Mesothelial cell of epicardium (in vitro differentiated cells): ENCODE measurements around the gene TFB2M. TPM values are rescaled to one million over a fixed set of nuclear protein-coding genes. Genes with fewer than 3 reads are reported as not detected.

Source experiments
- DNase-seq, 2 experiments: peaks; one replicate each; pipeline ENCODE4 v3.0.0; 2021; ENCODE audit warnings: low spot score in 2 of 2; ENCODE audit not compliant: unreplicated experiment in 2 of 2
- H3K27ac Mint-ChIP-seq: 2 replicates; pipeline ENCODE4 v1.8.0; 2021; ENCODE audit warnings: mixed read lengths
- H3K27me3 Mint-ChIP-seq: 2 replicates; pipeline ENCODE4 v1.8.0; 2021; ENCODE audit warnings: low read depth, mixed read lengths
- H3K36me3 Mint-ChIP-seq: 2 replicates; pipeline ENCODE4 v1.8.0; 2021; ENCODE audit warnings: mixed read lengths
- H3K4me1 Mint-ChIP-seq: 2 replicates; pipeline ENCODE4 v1.8.0; 2021; ENCODE audit warnings: mixed read lengths
- H3K4me3 Mint-ChIP-seq: 2 replicates; pipeline ENCODE4 v1.8.0; 2021; ENCODE audit warnings: mild to moderate bottlenecking, moderate library complexity, mixed read lengths
- H3K9me3 Mint-ChIP-seq: 2 replicates; pipeline ENCODE4 v1.8.0; 2021; ENCODE audit warnings: mixed read lengths
- CTCF ChIP-seq: fragments of 200-600 bp; sonication (generic); IDR thresholded peaks from one replicate; pipeline ENCODE4 v1.5.0; 2021; ENCODE audit warnings: antibody characterized with exemption; ENCODE audit not compliant: unreplicated experiment
- total RNA-seq: library from RNA; stranded (reverse); gene quantifications from 3 replicates; pipeline ENCODE4 v1.2.1, GENCODE V29; 2021

The TFB2M gene
- total RNA-seq, 1 donor from 2014 or later = 12.1 TPM

DNA sequence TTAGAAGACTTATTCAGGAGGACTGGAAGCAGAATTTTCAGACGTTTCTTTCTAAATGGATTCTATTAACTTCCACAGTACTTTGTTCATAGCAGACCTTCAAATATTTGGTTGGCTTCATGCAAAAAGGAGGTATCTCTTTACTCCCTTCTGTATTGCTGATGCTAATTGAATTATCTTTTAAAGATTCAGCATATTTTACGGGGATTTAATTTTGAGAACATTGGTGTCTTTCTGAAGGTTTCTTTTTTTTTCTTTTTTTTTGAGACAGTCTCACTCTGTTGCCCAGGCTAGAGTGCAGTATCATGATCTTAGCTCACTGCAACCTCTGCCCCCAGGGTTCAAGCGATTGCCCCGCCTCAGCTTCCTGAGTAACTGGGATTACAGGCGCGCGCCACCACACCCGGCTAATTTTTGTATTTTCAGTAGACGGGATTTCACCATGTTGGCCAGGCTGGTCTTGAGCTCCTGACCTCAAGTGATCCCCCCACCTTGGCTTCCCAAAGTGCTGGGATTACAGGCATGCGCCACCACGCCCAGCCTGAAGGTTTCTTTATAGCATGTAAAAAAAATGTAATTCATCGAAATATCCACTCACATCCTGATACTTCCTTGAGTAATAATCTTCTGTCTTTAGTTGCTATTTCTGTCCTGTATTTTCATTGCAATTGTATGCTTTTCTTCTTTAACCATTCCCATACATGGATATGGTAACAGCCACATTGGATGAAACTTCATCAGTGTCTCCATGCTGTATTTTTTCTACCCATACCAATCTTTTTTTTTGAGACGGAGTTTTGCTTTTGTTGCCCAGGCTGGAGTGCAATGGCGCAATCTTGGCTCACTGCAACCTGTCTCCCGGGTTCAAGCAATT lies 14.7 kb upstream of the TFB2M start:
- no peaks in the 10 kb centered on the region for H3K9me3 Mint-ChIP-seq
- H3K4me1 Mint-ChIP-seq = peaks cover 57% of the 10 kb centered on the region
- no peak overlapping the region for H3K4me3 Mint-ChIP-seq
- no peak for TF ChIP-seq CTCF
- no peak overlapping the region for H3K27ac Mint-ChIP-seq
- peaks cover 7% of the 10 kb centered on the region for H3K36me3 Mint-ChIP-seq
- no peaks in the 10 kb centered on the region for H3K27me3 Mint-ChIP-seq
- DNase-seq = no peak

DNA sequence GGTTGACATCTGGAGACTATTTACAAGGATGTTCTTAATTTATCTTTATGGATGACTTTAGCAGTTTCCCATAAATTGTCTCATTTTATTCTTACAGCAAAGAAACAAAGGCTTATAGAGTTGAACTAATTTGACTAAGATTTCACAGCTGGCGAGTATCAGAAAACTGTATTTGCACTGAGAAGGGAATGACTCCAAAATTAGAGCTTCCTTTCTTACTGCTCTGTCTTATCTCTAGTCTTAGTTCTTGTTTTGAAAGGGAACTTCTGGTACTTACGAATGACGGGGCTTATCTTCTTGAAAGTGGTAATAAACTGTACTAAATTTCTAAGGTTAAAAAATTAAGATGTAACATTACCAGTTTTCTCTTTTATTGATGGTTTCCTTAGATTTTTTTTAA lies 13.8 kb upstream of the TFB2M start:
- Mint-ChIP-seq H3K36me3 (peaks cover 7% of the 10 kb centered on the region), H3K27ac (no peak overlapping the region), H3K4me1 (peaks cover 57% of the 10 kb centered on the region), H3K4me3 (no peak overlapping the region), H3K27me3 (no peaks in the 10 kb centered on the region), H3K9me3 (no peaks in the 10 kb centered on the region)
- TF ChIP-seq CTCF = no peak
- DNase-seq = no peak

GRCh38 chr1:246577720-246578106 lies 11.7 kb upstream of the TFB2M start:
- Mint-ChIP-seq H3K27me3 (no peaks in the 10 kb centered on the region), H3K9me3 (no peaks in the 10 kb centered on the region), H3K27ac (no peak overlapping the region), H3K4me1 (peaks cover 36% of the 10 kb centered on the region), H3K36me3 (no peaks in the 10 kb centered on the region), H3K4me3 (no peak overlapping the region)
- no peak for TF ChIP-seq CTCF
- DNase-seq = no peak

DNA sequence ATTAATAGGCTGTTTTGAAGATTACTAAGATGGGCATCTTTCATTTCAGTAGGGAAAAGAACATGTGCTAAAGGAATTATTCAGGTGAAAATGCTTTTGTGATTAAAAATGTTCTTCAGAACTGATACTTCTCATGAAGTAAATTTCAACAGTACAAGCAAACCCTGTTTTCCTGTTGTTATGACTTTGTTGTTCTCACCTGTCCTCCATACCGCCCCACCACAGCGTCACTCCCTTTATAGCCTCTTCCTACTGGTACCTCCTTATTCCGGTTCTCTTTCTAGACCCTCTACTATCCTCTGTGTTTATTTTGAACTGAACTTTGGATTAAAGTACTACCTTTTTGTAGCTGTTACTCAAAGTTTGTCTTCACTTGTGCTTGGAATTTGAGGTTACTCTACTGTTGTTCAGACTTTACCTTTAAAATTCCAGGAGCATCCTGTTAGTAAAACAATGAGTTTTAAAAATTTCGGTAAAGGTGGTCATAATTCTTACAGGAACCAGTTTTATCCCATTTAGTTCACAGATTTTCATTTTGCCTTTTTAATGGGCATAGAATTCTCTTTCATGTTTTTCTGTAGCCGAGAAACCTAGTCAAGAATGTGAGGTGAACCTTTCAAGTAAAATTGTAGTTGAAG lies 11.1 kb upstream of the TFB2M start:
- no peak overlapping the region for H3K4me3 Mint-ChIP-seq
- H3K27ac Mint-ChIP-seq = no peak overlapping the region
- H3K4me1 Mint-ChIP-seq = peaks cover 31% of the 10 kb centered on the region

GRCh38 chr1:246576709-246577032 lies 10.6 kb upstream of the TFB2M start:
- Mint-ChIP-seq H3K36me3 (no peaks in the 10 kb centered on the region), H3K4me3 (no peak overlapping the region), H3K4me1 (peaks cover 27% of the 10 kb centered on the region), H3K27ac (no peak overlapping the region), H3K9me3 (no peaks in the 10 kb centered on the region), H3K27me3 (no peaks in the 10 kb centered on the region)
- no peak for DNase-seq
- no peak for TF ChIP-seq CTCF

More for the DNA sequence above, 11.1 kb upstream of the TFB2M start:
- no peak for TF ChIP-seq CTCF
- no peaks in the 10 kb centered on the region for H3K9me3 Mint-ChIP-seq
- no peak for DNase-seq
- no peaks in the 10 kb centered on the region for H3K36me3 Mint-ChIP-seq
- H3K27me3 Mint-ChIP-seq = no peaks in the 10 kb centered on the region
